GM21717 (cell line): ENCODE measurements around the gene SLC12A3.

Experiments
- ATAC-seq: cut with Tn5 transposase; IDR thresholded peaks from one replicate; pipeline ENCODE4 v1.9.1; 2021; ENCODE audit warnings: mild to moderate bottlenecking, moderate library complexity; ENCODE audit not compliant: unreplicated experiment

SLC12A3 gene

GRCh38 chr16:56847173-56847910, 17.7 kb upstream of the SLC12A3 start:
- ATAC-seq, result no peak

DNA sequence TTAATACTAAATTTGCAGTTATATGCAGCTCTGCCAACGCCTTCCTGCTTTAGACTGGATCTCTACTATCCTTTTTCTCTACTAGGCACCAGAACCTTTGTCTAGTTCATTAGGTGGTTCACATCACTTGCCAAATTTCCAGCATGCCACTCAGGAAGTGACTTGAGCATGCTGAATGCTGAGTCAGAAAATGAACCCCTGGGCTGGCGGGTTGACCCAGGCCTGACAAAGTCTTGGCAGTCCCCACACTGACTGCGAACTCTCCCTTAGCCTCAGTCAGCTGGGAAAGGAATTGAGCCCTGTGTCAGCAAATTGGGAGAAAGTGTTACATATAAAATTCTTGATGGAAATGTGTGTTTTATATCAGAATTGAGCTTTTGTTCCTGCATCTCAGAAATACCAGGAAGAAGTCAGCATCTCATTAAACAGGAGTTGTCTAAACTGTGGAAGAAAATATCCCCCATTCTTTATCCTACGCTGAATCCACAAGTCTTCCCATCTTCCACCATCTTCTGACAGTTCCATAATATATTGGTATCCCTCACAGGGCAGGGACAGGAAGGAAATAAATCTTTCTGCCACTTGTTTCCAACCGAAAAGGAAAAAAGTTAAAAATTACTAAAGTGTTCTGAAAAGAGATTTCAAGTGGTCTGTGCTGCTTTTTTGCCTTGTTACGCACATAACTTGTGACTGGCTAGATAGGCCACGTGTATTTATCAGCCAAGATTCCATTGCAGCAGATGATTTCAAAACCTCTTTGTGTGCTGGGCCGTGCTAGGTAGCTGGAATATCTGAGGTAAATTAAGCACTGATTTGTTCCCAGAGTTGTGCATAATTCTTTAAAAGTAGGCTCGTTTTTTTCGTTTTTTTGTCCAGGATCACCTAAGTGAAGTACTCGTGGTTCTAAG, 16.7 kb upstream of the SLC12A3 start:
- ATAC-seq, result no peak

GRCh38 chr16:56848955-56849689, 15.9 kb upstream of the SLC12A3 start:
- no peak for ATAC-seq

GRCh38 chr16:56849690-56850680, 15.0 kb upstream of the SLC12A3 start:
- no peak for ATAC-seq

DNA sequence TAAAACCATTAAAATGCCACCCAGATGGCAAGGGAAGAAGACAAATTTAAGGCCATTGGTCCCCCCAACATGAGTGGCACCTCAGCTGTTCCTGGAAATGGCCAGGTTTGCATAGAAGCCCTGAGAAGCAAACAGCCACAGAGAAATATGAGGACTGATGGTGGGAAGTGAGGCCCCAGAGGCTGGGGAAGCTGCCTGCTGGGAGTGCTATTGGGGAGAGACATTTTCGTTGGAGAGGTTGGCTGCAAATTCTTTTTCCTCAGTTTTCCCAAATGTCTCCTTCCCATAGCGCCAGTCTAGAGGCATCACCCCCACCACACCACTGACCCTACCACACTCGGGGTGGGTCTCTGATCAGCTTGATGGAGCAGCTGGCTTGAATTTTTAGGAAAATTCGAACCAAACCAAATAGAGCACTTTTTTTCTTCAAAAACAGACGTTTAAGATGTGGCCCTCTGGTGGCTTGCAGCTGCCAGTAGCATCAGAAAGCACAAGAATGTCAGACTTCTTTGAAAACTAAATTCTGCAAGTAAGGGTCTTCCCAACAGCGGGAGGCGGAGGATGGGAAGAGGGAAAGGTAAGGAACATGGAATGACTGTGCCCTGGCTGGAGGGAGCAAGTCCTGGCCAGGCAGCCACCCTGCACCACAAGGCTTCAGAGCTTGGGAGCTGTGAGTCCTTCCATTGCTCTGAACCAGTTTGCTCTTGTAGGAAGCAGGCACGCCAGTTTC, 13.2 kb upstream of the SLC12A3 start:
- no peak for ATAC-seq

DNA sequence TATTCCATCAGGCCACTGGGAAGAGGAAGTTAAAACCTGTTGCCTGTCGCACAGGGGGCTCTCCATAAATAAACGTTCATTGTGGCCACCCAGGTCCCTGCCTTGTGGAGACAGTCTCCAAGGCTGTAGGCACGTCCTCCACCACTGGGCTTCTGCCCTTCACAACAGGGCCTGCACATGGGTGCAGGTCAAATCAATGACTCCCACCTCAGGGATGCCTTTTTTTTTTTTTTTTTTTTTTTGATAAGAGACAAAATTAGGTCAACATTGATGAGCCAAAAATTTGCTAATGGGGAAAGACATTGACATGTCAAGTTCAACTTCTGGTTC, 12.6 kb upstream of the SLC12A3 start:
- ATAC-seq, result no peak

- no peak for ATAC-seq
Measured at GRCh38 chr16:56852968-56853367, 12.0 kb upstream of the SLC12A3 start.

DNA sequence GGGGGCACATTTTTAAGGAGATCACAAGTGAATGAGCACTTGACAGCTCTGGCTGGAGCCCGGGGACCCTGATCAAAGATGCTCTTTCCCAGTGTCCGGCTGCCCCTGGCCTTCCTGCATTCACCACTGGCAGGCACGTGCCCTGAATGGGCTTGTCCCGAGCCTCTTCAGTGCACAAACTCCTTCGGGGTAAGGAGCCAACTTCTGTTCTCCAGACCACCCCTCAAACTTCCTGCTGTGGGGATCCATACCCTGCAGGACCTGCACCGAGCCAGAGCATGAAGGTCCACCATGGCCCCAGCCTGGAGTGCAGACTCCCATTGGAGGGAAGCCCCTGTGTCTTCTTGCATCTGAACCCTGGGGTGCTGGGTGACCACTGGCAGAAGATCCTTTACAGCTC, 9.8 kb upstream of the SLC12A3 start:
- no peak for ATAC-seq

GRCh38 chr16:56855946-56856345, 9.1 kb upstream of the SLC12A3 start:
- ATAC-seq, result no peak

GRCh38 chr16:56856876-56857447, 8.0 kb upstream of the SLC12A3 start:
- no peak for ATAC-seq

DNA sequence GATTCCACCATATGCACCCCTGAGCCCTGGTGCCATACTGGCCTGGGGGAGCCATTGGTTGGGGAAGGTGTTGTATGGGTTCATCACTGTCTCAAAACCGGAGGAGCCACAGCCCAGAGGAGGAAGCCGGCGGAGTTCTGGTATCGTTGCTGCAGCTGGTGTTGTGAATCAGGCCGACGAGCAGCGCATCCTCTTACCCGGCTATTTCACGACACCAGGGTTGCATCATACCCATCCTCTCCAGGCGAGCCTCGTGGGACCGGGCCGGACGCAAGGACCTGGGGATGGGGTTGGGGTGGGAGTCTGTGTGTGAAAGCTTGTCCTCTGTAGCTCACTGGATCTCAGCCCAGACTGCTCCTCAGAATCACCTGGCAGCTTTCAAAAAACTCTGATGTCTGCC, 6.6 kb upstream of the SLC12A3 start:
- no peak for ATAC-seq

GRCh38 chr16:56859636-56860035, 5.4 kb upstream of the SLC12A3 start:
- no peak for ATAC-seq

GRCh38 chr16:56860226-56861020, 4.6 kb upstream of the SLC12A3 start:
- peak; percentile 84 for ATAC-seq

DNA sequence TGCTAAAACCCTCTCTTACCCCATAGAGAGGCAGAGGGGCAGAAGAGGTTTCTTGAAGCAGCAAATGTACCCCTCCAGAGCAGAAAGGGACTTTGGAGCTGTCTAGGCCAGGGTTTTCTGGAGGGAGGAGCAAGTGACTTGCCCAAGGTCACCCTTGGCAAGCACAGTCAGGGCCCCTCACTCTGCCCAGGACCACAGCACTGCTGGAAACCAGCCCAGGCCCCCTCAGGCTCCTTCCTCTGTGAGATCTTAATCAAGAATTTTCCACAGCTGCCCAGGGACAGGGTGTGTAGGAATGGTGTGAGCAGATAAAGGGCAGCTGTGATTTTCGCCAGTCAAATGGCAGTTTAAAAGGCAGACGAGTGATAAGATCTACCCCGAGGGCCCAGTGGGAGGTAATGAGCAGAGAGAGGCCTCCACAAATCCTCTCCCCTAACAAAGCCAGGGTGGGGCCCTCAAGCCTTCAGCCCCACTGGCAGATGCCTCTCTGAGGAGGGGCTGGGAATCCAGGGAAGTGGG, 3.9 kb upstream of the SLC12A3 start:
- no peak for ATAC-seq

GRCh38 chr16:56861756-56862155, 3.3 kb upstream of the SLC12A3 start:
- no peak for ATAC-seq

DNA sequence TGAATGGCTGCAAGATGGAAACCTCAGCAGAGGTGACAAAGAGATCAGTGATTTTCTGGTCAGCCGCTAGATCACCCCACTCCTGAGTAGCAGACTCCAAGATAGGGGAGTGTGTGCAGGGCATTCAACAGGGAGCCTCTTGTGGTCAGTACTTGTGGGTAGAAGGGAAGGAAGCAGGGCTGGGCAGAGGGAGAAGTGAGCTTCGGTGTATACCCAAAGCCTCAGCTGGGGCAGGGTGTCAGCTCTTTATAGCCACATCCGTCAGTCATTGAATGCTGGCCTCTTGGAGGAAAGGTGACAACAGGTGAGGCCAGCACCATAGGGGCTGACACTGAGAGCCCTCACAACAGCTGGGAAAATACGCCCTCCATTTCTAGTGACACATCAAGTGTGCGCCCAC, 2.2 kb upstream of the SLC12A3 start:
- no peak for ATAC-seq

GRCh38 chr16:56865394-56866062, 521 bp downstream of the SLC12A3 start:
- no peak for ATAC-seq
